ENCODE data around the gene MADD. TPM values are rescaled to one million over a fixed set of nuclear protein-coding genes. Genes with fewer than 3 reads are reported as not detected.

The MADD gene
- total RNA-seq, 1 experiment from 2014 or later = 41.0 TPM

DNA sequence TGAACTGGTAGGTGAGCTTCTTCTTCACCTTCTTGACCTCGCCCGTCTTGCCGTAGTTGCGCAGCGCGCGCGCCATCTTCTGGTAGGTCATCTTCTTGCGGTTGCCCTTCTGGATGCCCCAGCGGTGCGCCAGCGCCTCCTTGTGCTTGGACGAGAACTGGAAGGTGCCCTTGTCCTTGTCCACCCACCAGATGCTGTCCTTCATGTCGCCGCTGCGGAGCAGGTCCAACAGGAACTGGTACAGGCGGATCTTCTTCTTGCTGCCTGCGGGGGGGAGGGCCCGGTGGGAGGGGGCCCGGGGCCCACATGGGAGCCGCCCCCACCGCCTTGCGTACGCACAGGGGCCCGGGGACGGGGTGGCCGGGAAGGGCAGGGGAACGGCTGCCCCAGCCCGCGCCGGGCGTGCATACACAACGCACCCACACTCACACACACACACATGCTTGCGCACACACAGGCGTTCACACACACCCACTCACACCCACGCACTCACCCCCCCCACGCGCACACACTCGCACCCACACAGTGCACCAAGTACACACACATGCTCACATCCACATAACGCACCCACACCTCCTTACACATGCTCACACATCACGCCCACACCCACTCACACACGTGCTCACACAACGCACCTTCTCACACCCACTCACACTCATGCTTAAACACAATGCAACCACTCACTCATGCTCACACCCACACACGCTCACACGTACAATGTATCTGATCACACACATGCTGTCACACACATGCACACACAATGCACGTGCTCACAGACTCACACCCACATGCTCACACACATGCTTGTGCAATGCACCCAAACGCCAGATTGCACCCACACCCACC is 85.6 kb downstream of the MADD start:
- Histone ChIP-seq H2AK5ac (ENCODE audit: insufficient read length, low read length) (no peak overlapping the region), H3K27me3 (ENCODE audit: insufficient read depth, low read length) (no peaks in the 10 kb centered on the region), H3K9me3 (ENCODE audit: control insufficient read depth, low read depth, low read length) (no peaks in the 10 kb centered on the region), H4K5ac (ENCODE audit: insufficient read length, low read depth, low read length) (no peak overlapping the region), H3K79me1 (ENCODE audit: insufficient read depth, low read depth, low read length, poor library complexity, severe bottlenecking) (no peaks in the 10 kb centered on the region), H2BK15ac (ENCODE audit: low read depth, low read length) (no peak overlapping the region), H4K91ac (ENCODE audit: insufficient read length, low read depth, low read length) (no peak overlapping the region), H4K8ac (replicated peaks; ENCODE audit: insufficient read length, low read depth, low read length) (peak overlapping the region; percentile 78), H3K4me2 (ENCODE audit: insufficient read depth, insufficient read length, low read length) (peak overlapping the region; percentile 21), H3K23me2 (ENCODE audit: insufficient read length, low read depth, low read length, poor library complexity, severe bottlenecking) (no peaks in the 10 kb centered on the region), H2BK20ac (ENCODE audit: low read depth, low read length, poor library complexity, severe bottlenecking) (no peak overlapping the region), H3K27ac (ENCODE audit: insufficient read length, low read depth, low read length) (no peak overlapping the region), H2BK120ac (ENCODE audit: low read depth, low read length, poor library complexity, severe bottlenecking) (no peak overlapping the region), H4K20me1 (ENCODE audit: control insufficient read depth, insufficient read depth, insufficient read length) (peaks cover 2% of the 10 kb centered on the region), H3T11ph (ENCODE audit: low read length) (no peak overlapping the region), H3K9ac (ENCODE audit: extremely low read depth, insufficient read length, low read length) (no peak overlapping the region), H3K4me1 (ENCODE audit: insufficient read depth, low read length) (no peaks in the 10 kb centered on the region), H2BK12ac (ENCODE audit: insufficient read length, low read depth, low read length) (no peak overlapping the region), H3K14ac (ENCODE audit: insufficient read depth, low read length) (peak overlapping the region; percentile 11; the same call in 1 of the 2 replicates), H3K56ac (ENCODE audit: insufficient read length, low read depth, low read length) (no peak overlapping the region), H3K23ac (ENCODE audit: insufficient read length, low read depth, low read length) (no peak overlapping the region), H2BK5ac (ENCODE audit: insufficient read length, low read length) (no peak overlapping the region), H3K4ac (ENCODE audit: low read depth, low read length) (no peak overlapping the region), H2AFZ (ENCODE audit: low read length) (no peak overlapping the region), H3K79me2 (ENCODE audit: insufficient read depth, low read length) (no peaks in the 10 kb centered on the region), H3K18ac (ENCODE audit: insufficient read length, low read depth, low read length) (no peak overlapping the region)
- DNase-seq = peak; percentile 98
- Mint-ChIP-seq H3K36me3 (ENCODE audit: insufficient read depth in 1 of 3, low read depth in 3 of 3) (no peaks in the 10 kb centered on the region), H3K27me3 (ENCODE audit: low read depth) (no peaks in the 10 kb centered on the region), H3K27ac (peak overlapping the region in 1 of 3 experiments; percentile 57; a peak in 1 of 7 replicates), H3K4me1 (peaks cover 11 to 14% of the 10 kb centered on the region in 2 experiments), H3K4me3 (peak overlapping the region; percentile 66 to 77), H3K9me3 (no peaks in the 10 kb centered on the region)
- WGBS (ENCODE audit: extremely low coverage, insufficient read length, low lambda C conversion rate) = 100% methylated on average over 2 of the region's 47 CpGs
- peak; percentile 100 for TF ChIP-seq CTCF (conservative IDR thresholded peaks at IDR 0.05)
